Ammon's horn (tissue), 1 donor: ENCODE data around the gene ADGRF3.
A peak's percentile ranks its signal among the peaks of the same experiment; 100 is the strongest.
"Not testable (repeated sequence)": the region's sequence is repeated elsewhere in the genome, so short reads cannot be mapped to it uniquely, and the experiment has no call there.

Source experiments
- DNase-seq: peaks from one replicate; pipeline ENCODE4 v3.0.0-alpha.2; 2016; ENCODE audit warnings: low spot score

ADGRF3 gene

DNA sequence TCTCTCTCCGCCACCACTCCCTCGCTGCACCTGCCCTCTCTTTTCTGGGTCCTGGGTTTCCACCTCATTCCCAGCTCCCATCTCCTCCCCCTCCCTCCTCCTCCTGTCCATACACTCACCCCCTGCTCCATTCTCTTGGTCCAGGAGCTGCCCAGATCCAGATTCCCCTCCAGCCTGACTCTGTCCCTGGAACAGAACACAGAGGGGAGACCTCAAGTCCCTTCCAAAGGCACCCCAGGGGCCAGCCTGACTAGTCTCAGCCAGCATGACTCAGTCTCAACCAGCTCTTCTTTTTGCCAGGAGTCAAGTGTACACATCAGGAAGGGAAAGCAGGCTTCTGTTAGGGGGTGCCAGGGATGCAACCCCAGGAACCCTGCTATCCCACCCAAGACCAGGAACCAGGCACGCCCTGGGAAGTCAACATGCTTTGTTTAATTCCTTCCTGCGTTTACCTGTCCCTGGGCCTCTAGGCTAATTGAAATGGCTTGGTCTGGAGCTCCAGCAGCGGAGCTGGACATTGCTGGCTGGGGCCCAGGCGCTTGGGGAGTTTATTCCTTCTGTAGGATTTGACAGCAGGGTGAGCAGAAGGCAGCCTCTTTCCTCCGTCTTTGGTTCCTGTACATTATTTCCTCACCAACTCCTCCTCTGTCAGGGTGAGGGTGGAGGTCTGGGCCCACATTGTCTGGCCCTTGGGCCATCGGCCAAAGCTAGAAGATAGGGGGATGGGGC, 29.0 kb downstream of the ADGRF3 start:
- no peak for DNase-seq

DNA sequence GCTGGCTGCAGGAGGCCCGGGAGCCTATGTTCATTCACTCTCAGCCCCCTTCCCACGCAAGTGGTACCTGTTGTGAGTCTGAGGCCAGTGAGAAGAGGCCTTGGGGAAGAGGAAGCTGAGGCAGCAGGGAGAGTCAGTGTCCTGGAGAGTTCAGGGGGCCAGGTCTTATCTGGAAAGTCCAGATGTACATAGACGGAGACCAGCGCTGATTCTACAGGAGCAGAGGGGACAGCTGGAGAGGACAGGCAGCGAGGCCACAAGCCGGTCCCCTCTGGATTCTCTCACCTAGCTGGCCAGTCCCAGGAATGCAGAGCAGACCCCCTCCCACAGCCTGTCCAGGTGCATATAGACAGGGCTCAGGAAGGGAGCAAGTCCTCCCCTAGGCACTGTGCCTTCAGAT, 29.7 kb downstream of the ADGRF3 start:
- no peak for DNase-seq

DNA sequence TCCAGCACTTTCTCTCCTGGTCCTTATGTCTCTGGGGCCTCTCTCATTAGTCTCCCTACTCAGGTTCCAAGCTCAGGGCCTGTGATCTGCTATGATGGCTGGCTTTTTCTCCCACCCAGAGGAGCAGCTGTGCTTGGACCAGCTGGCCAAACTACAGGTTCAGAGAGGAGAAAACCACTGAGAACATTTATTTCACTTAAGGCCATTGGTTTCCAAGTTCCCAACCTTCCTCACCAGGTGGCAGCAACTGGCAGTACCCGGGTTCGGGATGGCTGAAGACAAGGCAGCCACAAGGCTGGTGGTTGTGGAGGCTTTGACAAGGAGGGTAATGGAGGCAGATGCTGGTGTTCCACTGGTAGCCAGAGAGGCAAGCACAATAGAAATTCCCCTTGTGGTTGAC, 30.5 kb downstream of the ADGRF3 start:
- no peak for DNase-seq

- DNase-seq = no peak
These were observed 32.3 kb downstream of the ADGRF3 start for GRCh38 chr2:26314243-26314642.

DNA sequence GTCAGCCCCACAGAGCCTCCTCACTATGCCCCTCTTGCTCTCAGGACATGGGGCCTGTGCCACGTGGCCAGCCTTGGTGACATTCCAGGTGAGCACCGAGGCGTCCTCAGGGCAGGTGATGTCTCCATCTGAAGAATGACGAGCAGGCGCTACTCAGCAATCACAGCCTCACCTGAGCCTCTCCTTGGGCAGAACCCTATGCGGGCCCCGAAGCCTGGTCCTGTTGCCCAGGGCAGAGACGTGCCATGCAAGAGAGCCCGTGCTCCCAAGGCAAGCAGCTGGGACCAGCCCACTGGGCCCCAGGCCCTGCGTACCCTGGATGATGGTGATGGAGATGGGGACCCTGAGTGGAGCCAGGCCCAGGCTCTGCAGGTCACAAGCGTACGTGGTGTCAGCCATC, 33.1 kb downstream of the ADGRF3 start:
- DNase-seq = no peak

GRCh38 chr2:26312471-26312870, 34.1 kb downstream of the ADGRF3 start:
- no peak for DNase-seq

GRCh38 chr2:26309921-26310320, 36.7 kb downstream of the ADGRF3 start:
- DNase-seq = no peak

DNA sequence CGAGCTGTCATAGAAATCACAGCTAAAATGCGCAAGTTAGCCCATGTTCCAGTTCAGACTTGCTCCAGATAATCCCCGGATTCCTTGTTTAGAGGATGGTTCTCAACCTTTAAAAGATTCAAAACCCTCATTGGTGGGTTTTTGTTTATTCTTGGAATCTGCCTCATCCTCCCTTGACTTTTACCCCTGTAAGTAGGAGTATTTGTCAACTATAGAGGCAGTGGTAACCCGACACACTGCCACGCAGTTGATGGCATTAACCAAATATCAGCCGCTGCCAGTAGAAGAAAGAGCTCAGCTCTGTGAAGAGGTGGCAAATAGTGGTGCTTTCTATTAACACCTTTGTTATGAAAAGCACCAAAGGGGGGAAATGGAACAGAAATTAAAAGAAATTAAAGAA, 41.0 kb downstream of the ADGRF3 start:
- DNase-seq = no peak

DNA sequence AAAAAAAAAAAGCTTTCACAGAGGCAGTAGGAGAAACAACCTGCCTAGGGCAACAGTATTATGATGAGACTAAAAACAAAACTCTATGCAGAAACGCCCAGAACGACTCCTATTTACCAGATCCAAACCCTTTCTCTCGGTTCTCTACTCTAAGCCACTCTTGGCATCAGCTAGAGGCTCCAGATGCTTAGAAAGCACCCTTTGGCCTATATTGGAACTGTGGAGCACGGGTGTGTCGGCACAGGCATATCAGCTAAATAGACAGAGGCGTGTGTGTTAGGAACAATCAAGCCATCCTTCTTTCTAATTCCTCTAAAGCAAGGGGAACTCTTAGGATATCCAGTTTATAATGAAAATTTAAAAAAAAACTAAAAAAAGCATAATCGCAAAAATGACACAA, 41.5 kb downstream of the ADGRF3 start:
- DNase-seq = not testable (repeated sequence)

DNA sequence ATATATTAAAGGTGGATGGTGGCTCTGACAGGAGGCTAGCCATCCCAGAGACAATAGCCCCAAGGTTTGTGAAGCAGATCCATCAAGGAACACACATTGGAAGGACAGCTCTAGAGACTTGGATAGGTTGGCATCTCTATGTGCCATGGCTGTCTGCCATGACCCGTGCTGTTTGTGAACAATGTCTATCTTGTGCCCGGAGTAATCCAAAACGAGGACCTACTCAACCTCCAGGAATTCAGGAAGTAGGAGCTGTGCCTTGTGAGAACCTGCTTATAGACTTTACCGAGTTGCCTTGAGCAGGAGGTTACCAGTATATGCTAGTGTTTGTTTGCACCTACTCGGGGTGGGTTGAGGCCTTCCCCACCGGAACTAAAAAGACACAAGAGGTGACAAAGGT, 43.7 kb downstream of the ADGRF3 start:
- no peak for DNase-seq

DNA sequence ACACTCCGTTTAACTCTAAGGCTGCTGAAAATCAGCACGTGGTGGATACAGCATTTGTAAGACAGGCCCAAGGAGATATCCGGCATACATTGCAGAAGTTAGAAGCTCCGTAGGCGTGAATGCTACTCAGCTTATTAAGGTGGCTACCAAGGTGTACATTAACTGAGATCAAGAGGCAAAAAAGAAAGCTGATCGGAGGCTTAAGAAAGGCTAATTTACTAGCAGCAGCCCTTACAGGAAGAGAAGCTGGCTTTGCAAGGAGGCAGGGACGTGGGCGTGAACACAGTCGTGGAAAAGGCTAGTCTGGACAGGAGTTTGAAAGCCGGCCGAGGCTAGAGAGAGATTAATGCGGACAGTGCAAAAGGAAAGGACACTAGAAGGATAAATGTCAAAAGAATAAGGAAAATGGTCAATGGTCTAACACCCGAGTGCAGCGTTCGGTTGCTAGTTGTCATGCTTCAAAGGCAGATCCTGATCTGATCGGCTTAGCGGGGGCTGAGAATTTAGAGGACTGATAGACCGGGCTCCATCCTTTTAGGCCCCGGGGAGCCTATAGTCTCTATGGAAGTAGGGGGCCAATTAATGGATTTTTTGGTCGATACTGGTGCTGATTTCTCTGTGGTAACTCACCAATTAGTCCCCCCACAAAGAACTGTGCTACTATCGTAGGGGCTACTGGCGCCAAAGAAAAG, 46.2 kb downstream of the ADGRF3 start:
- no peak for DNase-seq

DNA sequence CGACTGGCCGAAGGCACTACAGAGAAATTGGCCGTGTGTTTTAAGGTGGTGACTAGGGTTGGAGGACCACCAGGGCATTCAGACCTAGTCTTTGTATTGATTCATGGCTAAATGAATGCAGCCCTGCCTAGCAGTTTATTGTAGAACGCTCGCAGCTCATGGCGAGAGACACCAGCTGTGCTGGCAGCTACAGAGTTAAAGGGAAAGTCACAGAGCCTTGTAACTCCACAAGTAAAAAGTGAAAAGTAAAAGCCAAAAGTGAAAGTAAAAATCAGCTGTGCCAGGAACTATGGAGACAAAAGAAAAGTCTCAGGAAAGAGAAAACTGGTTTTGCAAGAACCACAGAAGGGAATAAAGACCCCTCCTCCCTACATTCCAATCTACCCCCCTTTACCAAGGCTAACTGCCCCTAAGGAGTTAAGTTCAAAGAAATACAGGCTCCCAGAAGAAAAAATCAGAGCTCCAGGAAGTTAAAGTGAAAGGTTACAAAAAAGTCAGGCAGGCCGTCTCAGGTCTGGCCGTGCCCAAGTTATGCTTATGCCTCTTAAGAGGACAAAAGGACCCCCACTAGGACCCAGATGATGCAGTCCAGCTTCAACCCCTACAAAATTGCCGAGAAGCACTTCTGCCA, 47.0 kb downstream of the ADGRF3 start:
- DNase-seq = no peak

DNA sequence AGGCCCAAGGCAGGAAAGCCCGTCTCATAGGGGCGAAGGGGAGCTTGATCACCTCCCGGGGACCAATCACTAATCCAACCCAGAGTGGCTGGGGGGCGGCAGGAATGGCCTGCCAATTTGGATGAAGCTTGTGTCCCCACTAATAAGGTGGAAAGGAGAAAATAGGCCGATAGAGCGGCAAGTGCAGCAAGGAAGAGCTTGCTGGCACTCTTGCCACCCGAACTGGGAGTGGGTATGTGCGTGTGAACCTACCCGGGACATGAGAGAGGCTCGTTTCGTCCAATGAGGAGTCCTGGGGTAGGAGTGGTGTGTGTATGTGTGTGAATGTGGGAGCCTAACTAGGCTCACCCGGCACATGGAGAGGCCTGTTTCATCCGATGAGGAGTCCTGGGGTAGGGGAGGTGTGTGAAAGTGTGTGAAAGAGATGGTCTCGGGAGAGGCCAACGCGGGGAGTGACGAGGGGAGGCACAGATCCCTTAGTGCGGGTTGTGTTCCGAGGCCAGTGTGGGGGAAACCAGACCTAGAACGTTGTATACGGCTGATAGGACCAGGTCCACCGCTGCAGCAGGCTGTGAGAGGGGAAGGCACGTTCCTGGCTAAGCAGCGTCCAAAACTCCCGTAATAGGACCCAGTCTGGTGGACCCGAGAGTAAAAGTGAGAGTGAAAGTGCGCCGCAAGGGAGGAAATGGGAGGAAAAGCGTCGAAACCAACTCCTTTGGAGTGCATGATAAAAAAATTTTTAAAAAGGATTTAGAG, 47.8 kb downstream of the ADGRF3 start:
- peak; percentile 37 for DNase-seq

DNA sequence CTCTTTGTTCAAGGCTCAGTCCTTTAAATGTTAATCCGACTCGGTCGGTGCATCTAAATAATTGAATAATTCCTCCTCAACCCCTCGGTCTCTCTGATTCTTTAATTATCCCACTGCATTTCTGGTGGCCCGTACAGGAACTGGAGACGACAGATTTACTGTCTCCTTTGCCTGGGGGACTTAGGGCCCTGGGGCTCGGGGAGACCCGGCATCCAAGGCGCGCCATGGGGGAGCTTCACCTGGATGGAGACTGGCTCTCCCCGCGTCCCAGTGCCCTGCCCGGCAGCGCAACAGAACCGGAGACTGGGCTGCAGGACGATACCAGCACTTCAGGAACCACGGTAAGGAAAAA, 48.3 kb downstream of the ADGRF3 start:
- no peak for DNase-seq

- DNase-seq = no peak
These were observed 49.5 kb downstream of the ADGRF3 start for GRCh38 chr2:26297061-26297460.

GRCh38 chr2:26295511-26295910, 51.1 kb downstream of the ADGRF3 start:
- DNase-seq = no peak

GRCh38 chr2:26292646-26293045, 53.9 kb downstream of the ADGRF3 start:
- no peak for DNase-seq

DNA sequence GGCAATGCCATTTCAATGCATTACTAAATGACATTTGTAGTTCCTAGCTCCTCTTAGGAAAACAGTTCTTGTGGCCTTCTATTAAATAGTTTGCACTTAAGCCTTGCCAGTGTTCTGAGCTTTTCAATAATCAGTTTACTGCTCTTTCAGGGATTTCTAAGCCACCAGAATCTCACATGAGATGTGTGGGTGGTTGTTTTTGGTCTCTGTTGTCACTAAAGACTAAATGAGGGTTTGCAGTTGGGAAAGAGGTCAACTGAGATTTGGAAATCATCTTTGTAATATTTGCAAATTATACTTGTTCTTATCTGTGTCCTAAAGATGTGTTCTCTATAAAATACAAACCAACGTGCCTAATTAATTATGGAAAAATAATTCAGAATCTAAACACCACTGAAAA, 56.6 kb downstream of the ADGRF3 start:
- no peak for DNase-seq

DNA sequence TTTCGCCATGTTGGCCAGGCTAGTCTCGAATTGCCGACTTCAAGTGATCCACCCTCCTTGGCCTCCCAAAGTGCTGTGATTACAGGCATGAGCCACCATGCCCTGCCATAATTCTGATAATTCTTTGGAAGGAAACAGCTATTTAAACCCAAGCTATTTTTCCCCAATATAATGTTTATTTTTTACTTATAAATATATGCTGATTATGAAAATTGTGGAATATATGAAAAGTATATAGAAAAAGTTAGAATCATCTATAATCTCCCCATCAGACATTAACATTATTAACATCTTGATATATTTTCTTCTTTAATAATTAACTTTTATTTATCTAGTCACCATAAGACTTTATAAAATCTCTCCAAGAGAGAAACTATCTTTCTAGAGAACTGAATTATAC, 60.7 kb downstream of the ADGRF3 start:
- no peak for DNase-seq

- no peak for DNase-seq
These were observed 62.5 kb downstream of the ADGRF3 start for GRCh38 chr2:26284132-26284531.

- DNase-seq = no peak
These were observed 63.0 kb downstream of the ADGRF3 start for GRCh38 chr2:26283606-26284005.

DNA sequence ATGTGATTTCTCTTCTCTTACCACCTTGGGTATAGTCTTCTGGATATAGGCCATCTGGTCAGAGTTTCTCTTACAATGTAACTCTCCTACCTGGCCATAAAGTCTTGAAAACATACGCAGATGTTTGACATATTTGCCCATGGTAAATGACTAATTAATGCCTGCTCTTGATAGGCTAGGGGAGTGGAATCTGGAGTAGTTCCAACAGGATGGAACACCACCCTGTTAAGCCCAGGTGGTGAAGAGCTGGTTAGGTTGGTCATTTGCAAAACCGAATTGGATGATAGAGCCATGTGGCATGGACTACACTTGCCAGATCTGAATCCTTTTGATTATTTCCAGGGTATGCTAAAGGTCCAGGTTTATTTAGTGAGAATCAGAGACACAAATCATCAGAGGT, 65.4 kb downstream of the ADGRF3 start:
- DNase-seq = no peak

GRCh38 chr2:26279886-26280285, 66.7 kb downstream of the ADGRF3 start:
- DNase-seq = no peak
